Astrocyte (in vitro differentiated cells and primary cell): Measurements from ENCODE around the gene PDS5B. TPM values are rescaled to one million over a fixed set of nuclear protein-coding genes. Genes with fewer than 3 reads are reported as not detected.
A peak's percentile ranks its signal among the peaks of the same experiment; 100 is the strongest.

Experiments
- DNase-seq: peaks from one replicate; pipeline ENCODE4 v3.0.0-alpha.2; 2010; ENCODE audit warnings: low read depth
- FAIRE-seq: peaks from 2 replicates; lab custom pipeline; 2011; peaks lifted over from hg19 to GRCh38; lab: Jason Lieb, UNC
- H2AFZ ChIP-seq: 2 replicates; pipeline ENCODE4 v1.6.0; 2012; ENCODE audit warnings: low read depth, low read length, inconsistent platforms
- H3K27ac ChIP-seq: 2 replicates; pipeline ENCODE4 v1.5.1; 2011; ENCODE audit warnings: low read depth, low read length, inconsistent platforms
- H3K27me3 ChIP-seq: 2 replicates; pipeline ENCODE4 v1.6.0; 2011; ENCODE audit warnings: low read length, inconsistent platforms; ENCODE audit not compliant: insufficient read depth
- H3K36me3 ChIP-seq: 2 replicates; pipeline ENCODE4 v1.5.1; 2011; ENCODE audit warnings: low read length, inconsistent platforms; ENCODE audit not compliant: insufficient read depth
- H3K4me1 ChIP-seq: 2 replicates; pipeline ENCODE4 v1.5.1; 2011; ENCODE audit warnings: low read length, inconsistent platforms; ENCODE audit not compliant: insufficient read depth
- H3K4me2 ChIP-seq: 2 replicates; pipeline ENCODE4 v1.6.0; 2012; ENCODE audit warnings: low read length, inconsistent platforms
- H3K4me3 ChIP-seq: 2 replicates; pipeline ENCODE4 v1.5.1; 2011; ENCODE audit warnings: low read depth, mild to moderate bottlenecking, low read length, inconsistent platforms; ENCODE audit not compliant: insufficient read depth
- H3K79me2 ChIP-seq: 2 replicates; pipeline ENCODE4 v1.6.0; 2012; ENCODE audit warnings: mild to moderate bottlenecking, low read length, inconsistent platforms; ENCODE audit not compliant: insufficient read depth
- H3K9ac ChIP-seq: 2 replicates; pipeline ENCODE4 v1.6.0; 2012; ENCODE audit warnings: mild to moderate bottlenecking, low read length, inconsistent platforms
- H3K9me3 ChIP-seq: 2 replicates; pipeline ENCODE4 v1.5.1; 2012; ENCODE audit warnings: low read depth, mild to moderate bottlenecking, low read length, inconsistent platforms; ENCODE audit not compliant: insufficient read depth
- H4K20me1 ChIP-seq: 2 replicates; pipeline ENCODE4 v1.6.0; 2012; ENCODE audit warnings: low read length, inconsistent platforms; ENCODE audit not compliant: insufficient read depth
- H3K27ac Mint-ChIP-seq: one replicate; pipeline ENCODE4 v1.8.0; 2021; ENCODE audit warnings: mild to moderate bottlenecking, mixed read lengths; ENCODE audit not compliant: unreplicated experiment
- H3K27me3 Mint-ChIP-seq: one replicate; pipeline ENCODE4 v1.8.0; 2021; ENCODE audit warnings: low read depth, mixed read lengths; ENCODE audit not compliant: unreplicated experiment
- H3K36me3 Mint-ChIP-seq: one replicate; pipeline ENCODE4 v1.8.0; 2021; ENCODE audit warnings: low read depth, mixed read lengths; ENCODE audit not compliant: unreplicated experiment
- H3K4me1 Mint-ChIP-seq: one replicate; pipeline ENCODE4 v1.8.0; 2021; ENCODE audit warnings: low read depth, mixed read lengths; ENCODE audit not compliant: unreplicated experiment
- H3K4me3 Mint-ChIP-seq: one replicate; pipeline ENCODE4 v1.8.0; 2021; ENCODE audit warnings: mild to moderate bottlenecking, moderate library complexity, mixed read lengths; ENCODE audit not compliant: unreplicated experiment
- H3K9me3 Mint-ChIP-seq: one replicate; pipeline ENCODE4 v1.8.0; 2021; ENCODE audit warnings: mild to moderate bottlenecking, mixed read lengths; ENCODE audit not compliant: unreplicated experiment
- CTCF ChIP-seq: IDR thresholded peaks from 2 replicates; pipeline ENCODE4 v1.5.1; 2011; ENCODE audit warnings: low read depth, mild to moderate bottlenecking, inconsistent platforms, low read length, moderate library complexity; ENCODE audit not compliant: insufficient read depth
- EZH2 ChIP-seq: IDR thresholded peaks from 2 replicates; pipeline ENCODE4 v1.6.1; 2012; ENCODE audit warnings: mild to moderate bottlenecking, low read length, inconsistent platforms; ENCODE audit not compliant: insufficient read depth
- total RNA-seq: library from RNA; stranded (reverse); gene quantifications from 2 replicates; pipeline ENCODE4 v1.2.1, GENCODE V29; 2021

PDS5B gene
- total RNA-seq, 1 donor from 2014 or later: 43.1 TPM

- no peak overlapping the region for H3K9ac ChIP-seq
- no peak overlapping the region for H3K4me3 ChIP-seq
- Mint-ChIP-seq H3K4me1 (peaks cover 24% of the 10 kb centered on the region), H3K27ac (no peak overlapping the region), H3K27me3 (no peaks in the 10 kb centered on the region), H3K9me3 (no peaks in the 10 kb centered on the region), H3K36me3 (no peaks in the 10 kb centered on the region), H3K4me3 (no peak overlapping the region)
- DNase-seq (no peak), FAIRE-seq (no peak)
- H3K79me2 ChIP-seq: peaks cover 89% of the 10 kb centered on the region
- H3K36me3 ChIP-seq: no peaks in the 10 kb centered on the region
- no peaks in the 10 kb centered on the region for H3K4me1 ChIP-seq
- H4K20me1 ChIP-seq: peaks cover 63% of the 10 kb centered on the region
- no peaks in the 10 kb centered on the region for H3K27me3 ChIP-seq
- H3K9me3 ChIP-seq: no peaks in the 10 kb centered on the region
- no peak overlapping the region for H2AFZ ChIP-seq
- H3K4me2 ChIP-seq: no peak overlapping the region
- TF ChIP-seq EZH2 (no peak), CTCF (no peak)
- no peak overlapping the region for H3K27ac ChIP-seq
Observed at GRCh38 chr13:32645854-32646253, 59.6 kb downstream of the PDS5B start.

GRCh38 chr13:32647926-32648325, 61.7 kb downstream of the PDS5B start:
- no peaks in the 10 kb centered on the region for H3K36me3 Mint-ChIP-seq
- Histone ChIP-seq H3K36me3 (no peaks in the 10 kb centered on the region), H3K27me3 (no peaks in the 10 kb centered on the region), H4K20me1 (peaks cover 44% of the 10 kb centered on the region), H3K9me3 (no peaks in the 10 kb centered on the region), H3K79me2 (peaks cover 71% of the 10 kb centered on the region), H3K27ac (no peak overlapping the region), H3K4me3 (no peak overlapping the region), H3K4me2 (no peak overlapping the region), H3K9ac (no peak overlapping the region), H2AFZ (no peak overlapping the region), H3K4me1 (no peaks in the 10 kb centered on the region)
- H3K4me1 Mint-ChIP-seq: peaks cover 15% of the 10 kb centered on the region
- TF ChIP-seq CTCF (no peak), EZH2 (no peak)
- FAIRE-seq: no peak
- no peak overlapping the region for H3K27ac Mint-ChIP-seq
- H3K4me3 Mint-ChIP-seq: no peak overlapping the region
- no peaks in the 10 kb centered on the region for H3K9me3 Mint-ChIP-seq
- H3K27me3 Mint-ChIP-seq: no peaks in the 10 kb centered on the region
- DNase-seq: no peak

GRCh38 chr13:32650705-32651311, 64.6 kb downstream of the PDS5B start:
- peaks cover 3% of the 10 kb centered on the region for H3K9me3 Mint-ChIP-seq
- peaks cover 21% of the 10 kb centered on the region for H4K20me1 ChIP-seq
- H3K9ac ChIP-seq: no peak overlapping the region
- no peaks in the 10 kb centered on the region for H3K36me3 ChIP-seq
- H3K79me2 ChIP-seq: peaks cover 61% of the 10 kb centered on the region
- H3K4me1 ChIP-seq: no peaks in the 10 kb centered on the region
- no peaks in the 10 kb centered on the region for H3K27me3 Mint-ChIP-seq
- no peak overlapping the region for H3K4me3 Mint-ChIP-seq
- no peak overlapping the region for H3K27ac Mint-ChIP-seq
- FAIRE-seq: peak; percentile 74
- no peak overlapping the region for H3K27ac ChIP-seq
- peaks cover 8% of the 10 kb centered on the region for H3K36me3 Mint-ChIP-seq
- no peak overlapping the region for H3K4me2 ChIP-seq
- no peaks in the 10 kb centered on the region for H3K27me3 ChIP-seq
- DNase-seq: peak; percentile 49
- H3K9me3 ChIP-seq: no peaks in the 10 kb centered on the region
- TF ChIP-seq CTCF: peak; percentile 85
- TF ChIP-seq EZH2: no peak
- H3K4me3 ChIP-seq: no peak overlapping the region
- peaks cover 7% of the 10 kb centered on the region for H3K4me1 Mint-ChIP-seq
- no peak overlapping the region for H2AFZ ChIP-seq
